Ovary (tissue), 9 donors: Measurements from ENCODE around the gene KRT24. TPM values are rescaled to one million over a fixed set of nuclear protein-coding genes. Genes with fewer than 3 reads are reported as not detected.

Experiments used
- DNase-seq, 5 donors: peaks; one replicate each; pipeline ENCODE4 v3.0.0-alpha.2; 2019 to 2020
- H3K27ac ChIP-seq, 2 donors: fragments of 200-600 bp; one replicate each; pipeline versions ENCODE4 v1.5.1 to v1.8.0; 2019 to 2022
- H3K27me3 ChIP-seq: fragments of 200-600 bp; one replicate; pipeline ENCODE4 v1.8.0; 2022
- H3K36me3 ChIP-seq: fragments of 200-600 bp; sonication (generic); one replicate; pipeline ENCODE4 v1.5.1; 2019
- H3K4me1 ChIP-seq: one replicate; pipeline ENCODE4 v1.8.1; 2013; ENCODE audit warnings: mild to moderate bottlenecking, moderate library complexity; ENCODE audit not compliant: insufficient read depth
- H3K4me3 ChIP-seq: fragments of 200-600 bp; sonication (generic); one replicate; pipeline ENCODE4 v1.5.1; 2017
- H3K9me3 ChIP-seq, 2 donors: fragments of 200-600 bp in 1 of 2; sonication (generic) in 1 of 2; one replicate each; pipeline versions ENCODE4 v1.5.1 to v1.8.1; 2013 to 2019; ENCODE audit warnings: mild to moderate bottlenecking in 1 of 2, moderate library complexity in 1 of 2
- EP300 ChIP-seq: sonication (generic); formaldehyde crosslinking; IDR thresholded peaks from one replicate; pipeline ENCODE4 v1.6.1; 2017; ENCODE audit warnings: antibody characterized with exemption
- POLR2A ChIP-seq: fragments of 450-650 bp; IDR thresholded peaks from one replicate; pipeline ENCODE4 v1.6.1; 2017; ENCODE audit warnings: antibody characterized with exemption, mild to moderate bottlenecking, moderate library complexity
- WGBS, 3 donors: extraction: QIAGEN DNeasy Blood & Tissue Kit in 1 of 3; methylation state at CpG; one replicate each; pipeline versions ENCODE4 v1.1.5 to v1.1.7; 2013 to 2017; 5-methylcytosine and 5-hydroxymethylcytosine counted together
- intact Hi-C, 4 donors: fragments of 100-400 bp; cut with DNase I; formaldehyde crosslinking; loops; one replicate each; pipeline versions ENCODE4 v1.11.0 to v1.15.1; 2022 to 2023
- polyA plus RNA-seq, 2 donors: library from polyadenylated mRNA; stranded (reverse); fragments of 200-250 nt in 1 of 2; fragments of 350-450 nt in 1 of 2; fragmentation: Illumina TruSeq in 1 of 2; extraction: RNeasy Lipid Tissue Mini Kit (QIAGEN cat#74804) in 1 of 2; gene quantifications; one replicate each; pipeline ENCODE4 v1.2.3, GENCODE V29; 2013 to 2014
- total RNA-seq, 7 donors: library from RNA; depleted of rRNA in 2 of 7; stranded (reverse); fragments of >200 nt in 2 of 7; fragmentation: NEBNext Ultra II Directional in 3 of 7; extraction: Animal tissue kit (Norgen Biotek cat#: 25700) in 3 of 7; gene quantifications; one replicate each; pipeline versions ENCODE4 v1.1.0 to v1.2.4, GENCODE V29; 2016 to 2023
- TF ChIP-seq, protein P1 (sequence below), 3 donors: fragments of 450-650 bp in 2 of 3; fragments of 200-600 bp in 1 of 3; IDR thresholded peaks; one replicate each; pipeline versions ENCODE4 v1.5.1 to v1.8.0; 2016 to 2022; ENCODE audit warnings: antibody characterized with exemption in 3 of 3, mild to moderate bottlenecking in 1 of 3
- donor health status: DM: no; HTN: no; CAD: no; lungs with moderate emphysema.
- donor health status: DM: no; HTN: no; CAD: no.
- donor health status: Bipolar disorder and iron deficiency.
- donor health status: DM: yes; HTN: yes; CAD: no.
- donor health status: DM: no; HTN: no; CAD: no.
- donor health status: DM: yes; HTN: yes; CAD: no.

The KRT24 gene
- total and polyA plus RNA-seq, 9 donors = not detected

DNA sequence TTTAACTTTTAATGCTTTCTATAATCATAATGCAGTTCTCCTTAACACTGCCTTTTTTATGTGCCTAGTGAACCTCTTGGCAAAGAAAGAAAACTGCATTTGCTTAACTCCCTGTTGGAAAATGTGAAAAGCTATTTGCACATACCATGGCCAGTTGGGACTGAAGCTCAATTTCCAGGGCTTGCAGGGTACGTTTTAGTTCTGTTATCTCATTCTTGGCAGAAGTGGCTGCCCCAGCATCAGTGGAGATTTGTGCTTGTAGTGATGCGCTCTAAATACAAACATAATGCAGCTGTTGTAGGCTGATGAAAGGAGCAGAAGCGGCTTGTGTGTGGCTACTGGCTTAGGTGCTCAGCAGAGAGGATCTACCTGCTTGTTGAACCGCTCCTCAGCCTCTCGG is 3.7 kb downstream of the KRT24 start:
- DNase-seq = peak in 1 of 5 donors; percentile 34
- H3K27me3 ChIP-seq = no peaks in the 10 kb centered on the region
- TF ChIP-seq POLR2A (no peak), EP300 (no peak)
- TF ChIP-seq, protein P1, sequence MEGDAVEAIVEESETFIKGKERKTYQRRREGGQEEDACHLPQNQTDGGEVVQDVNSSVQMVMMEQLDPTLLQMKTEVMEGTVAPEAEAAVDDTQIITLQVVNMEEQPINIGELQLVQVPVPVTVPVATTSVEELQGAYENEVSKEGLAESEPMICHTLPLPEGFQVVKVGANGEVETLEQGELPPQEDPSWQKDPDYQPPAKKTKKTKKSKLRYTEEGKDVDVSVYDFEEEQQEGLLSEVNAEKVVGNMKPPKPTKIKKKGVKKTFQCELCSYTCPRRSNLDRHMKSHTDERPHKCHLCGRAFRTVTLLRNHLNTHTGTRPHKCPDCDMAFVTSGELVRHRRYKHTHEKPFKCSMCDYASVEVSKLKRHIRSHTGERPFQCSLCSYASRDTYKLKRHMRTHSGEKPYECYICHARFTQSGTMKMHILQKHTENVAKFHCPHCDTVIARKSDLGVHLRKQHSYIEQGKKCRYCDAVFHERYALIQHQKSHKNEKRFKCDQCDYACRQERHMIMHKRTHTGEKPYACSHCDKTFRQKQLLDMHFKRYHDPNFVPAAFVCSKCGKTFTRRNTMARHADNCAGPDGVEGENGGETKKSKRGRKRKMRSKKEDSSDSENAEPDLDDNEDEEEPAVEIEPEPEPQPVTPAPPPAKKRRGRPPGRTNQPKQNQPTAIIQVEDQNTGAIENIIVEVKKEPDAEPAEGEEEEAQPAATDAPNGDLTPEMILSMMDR (IDR thresholded peaks at IDR 0.05) = no peak
- H3K4me1 ChIP-seq = no peaks in the 10 kb centered on the region
- intact Hi-C loops = no loop called here
- no peak overlapping the region for H3K27ac ChIP-seq
- H3K9me3 ChIP-seq = no peaks in the 10 kb centered on the region
- 7 to 9% (median 8%) methylated on average over 5 of the region's 5 CpGs for WGBS, 3 donors
- no peaks in the 10 kb centered on the region for H3K36me3 ChIP-seq
- H3K4me3 ChIP-seq = no peak overlapping the region

DNA sequence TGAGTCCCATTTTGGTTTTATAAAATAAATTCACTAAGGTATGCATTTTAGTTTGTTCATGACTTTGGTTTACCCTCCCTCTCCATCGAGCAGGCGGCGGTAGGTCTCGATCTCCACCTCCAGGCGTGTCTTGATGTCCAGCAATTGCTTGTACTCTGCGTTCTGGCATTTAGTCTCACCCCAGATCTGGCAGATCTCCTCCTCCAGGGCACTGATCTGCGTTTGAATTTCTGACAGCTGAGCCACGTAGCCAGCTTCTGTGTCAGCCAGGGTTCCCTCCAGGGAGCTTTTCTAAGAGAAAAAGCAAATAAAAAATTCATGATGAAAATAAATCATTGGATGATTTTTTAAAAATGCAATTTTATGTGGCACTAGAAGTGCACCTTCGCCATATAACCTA is 4.2 kb downstream of the KRT24 start:
- H3K9me3 ChIP-seq = no peaks in the 10 kb centered on the region
- no peak for DNase-seq
- H3K36me3 ChIP-seq = no peaks in the 10 kb centered on the region
- no peak overlapping the region for H3K27ac ChIP-seq
- H3K27me3 ChIP-seq = no peaks in the 10 kb centered on the region
- H3K4me3 ChIP-seq = no peak overlapping the region
- 20 to 28% (median 23%) methylated on average over 9 of the region's 9 CpGs for WGBS, 3 donors
- intact Hi-C loops = no loop called here
- TF ChIP-seq EP300 (no peak), POLR2A (no peak)
- TF ChIP-seq, protein P1 (IDR thresholded peaks at IDR 0.05) = no peak
- no peaks in the 10 kb centered on the region for H3K4me1 ChIP-seq

DNA sequence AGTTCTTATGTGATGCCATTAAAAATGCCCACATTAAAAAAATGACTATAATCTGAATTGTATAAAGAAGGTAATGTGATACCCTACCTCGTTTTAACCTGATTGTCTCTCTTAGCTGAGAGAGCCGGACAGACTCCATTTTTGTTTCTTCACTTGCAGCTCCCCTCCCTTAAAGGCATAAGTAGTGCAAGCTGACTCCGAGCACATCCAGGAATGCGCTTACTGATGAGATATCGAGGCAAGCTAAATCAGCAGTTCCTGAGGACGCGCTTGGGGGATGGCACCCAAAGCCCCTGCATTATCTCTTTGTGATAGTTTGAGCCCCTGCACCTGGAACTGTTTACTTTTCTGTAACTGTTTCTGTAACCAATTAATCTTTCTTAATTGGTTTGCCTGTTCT is 6.3 kb downstream of the KRT24 start:
- H3K4me3 ChIP-seq = no peak overlapping the region
- no peaks in the 10 kb centered on the region for H3K36me3 ChIP-seq
- intact Hi-C loops = no loop called here
- no peaks in the 10 kb centered on the region for H3K9me3 ChIP-seq
- no peak for DNase-seq
- TF ChIP-seq, protein P1 (IDR thresholded peaks at IDR 0.05) = no peak
- TF ChIP-seq POLR2A (no peak), EP300 (no peak)
- no peak overlapping the region for H3K27ac ChIP-seq
- H3K4me1 ChIP-seq = no peaks in the 10 kb centered on the region
- no peaks in the 10 kb centered on the region for H3K27me3 ChIP-seq
- WGBS, 3 donors = 4 to 9% (median 8%) methylated on average over 7 of the region's 7 CpGs

DNA sequence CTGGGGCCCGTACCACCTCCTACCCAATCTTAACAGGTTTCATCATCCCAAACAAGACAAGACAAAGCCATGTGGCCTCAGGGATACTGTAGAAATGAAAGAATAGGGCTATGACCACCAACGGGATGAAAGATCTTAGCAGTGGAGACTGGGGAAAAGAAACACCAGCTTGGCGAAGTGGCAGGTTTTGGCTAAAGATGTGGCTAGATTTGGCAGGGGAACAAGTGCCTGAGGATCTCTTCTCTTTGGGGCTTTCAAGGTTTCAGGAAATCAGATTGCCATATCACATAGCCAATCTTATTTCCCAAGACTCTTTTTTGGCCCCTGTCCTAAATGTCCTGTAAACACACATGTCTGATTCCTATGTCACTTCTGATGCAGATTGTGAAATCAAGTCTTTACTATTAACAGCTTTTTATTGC is 6.9 kb downstream of the KRT24 start:
- no peaks in the 10 kb centered on the region for H3K36me3 ChIP-seq
- no peaks in the 10 kb centered on the region for H3K27me3 ChIP-seq
- H3K27ac ChIP-seq = no peak overlapping the region
- H3K9me3 ChIP-seq = no peaks in the 10 kb centered on the region
- TF ChIP-seq POLR2A = no peak
- TF ChIP-seq, protein P1 (IDR thresholded peaks at IDR 0.05) = no peak
- no peak for TF ChIP-seq EP300
- DNase-seq = no peak
- intact Hi-C loops = no loop called here
- H3K4me1 ChIP-seq = no peaks in the 10 kb centered on the region
- no peak overlapping the region for H3K4me3 ChIP-seq
- WGBS, 3 donors = 73 to 82% (median 74%) methylated on average over 3 of the region's 3 CpGs
